ENCODE measurements around the gene ENDOD1.

The ENDOD1 gene

DNA sequence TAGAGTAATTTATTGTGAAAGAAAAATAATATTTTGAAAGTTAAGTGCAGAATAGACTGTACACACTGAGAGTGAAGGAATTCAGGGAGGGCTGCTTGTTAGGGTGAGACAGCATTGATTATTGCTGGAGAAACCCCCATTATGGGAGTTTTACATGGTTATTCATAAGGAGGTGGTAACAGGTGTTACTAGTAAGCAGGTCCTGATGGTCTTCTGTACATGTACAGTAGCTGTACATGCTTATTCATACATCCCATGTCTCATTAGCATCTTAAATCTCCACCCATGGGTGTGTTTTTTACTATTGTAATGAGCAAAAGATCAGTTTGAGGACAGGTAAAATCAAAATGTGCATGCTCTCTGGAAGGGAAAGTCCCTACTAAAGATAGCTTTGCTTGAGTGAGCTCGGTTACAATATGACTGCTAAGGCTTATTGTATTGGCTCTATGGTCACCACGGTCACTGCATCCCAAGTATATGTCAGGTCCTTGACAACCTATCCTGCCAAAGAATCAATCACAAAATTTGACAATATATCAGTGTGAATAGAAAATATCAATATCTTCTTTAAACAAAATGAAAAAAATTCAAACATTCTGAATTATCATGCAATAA, 34.3 kb upstream of the ENDOD1 start:
- WGBS (ENCODE audit: extremely low coverage, insufficient coverage, insufficient read length): no CpG with 5 or more reads among the region's 2 CpGs
- Histone ChIP-seq H4K8ac (ENCODE audit: low read depth, low read length) (no peak overlapping the region), H3K4me2 (ENCODE audit: low read length) (no peak overlapping the region), H3K9me3 (ENCODE audit: insufficient read depth, low read depth, low read length) (peaks cover 4% of the 10 kb centered on the region), H3K18ac (ENCODE audit: low read length) (no peak overlapping the region), H3K27me3 (ENCODE audit: insufficient read depth, low read length) (peaks cover 5% of the 10 kb centered on the region), H4K91ac (ENCODE audit: low read depth, low read length) (no peak overlapping the region), H3K4me1 (ENCODE audit: control insufficient read depth in 1 of 2, insufficient read depth in 2 of 2, low read length in 2 of 2) (no peaks in the 10 kb centered on the region), H3K4ac (ENCODE audit: low read depth, low read length) (no peak overlapping the region), H3K36me3 (ENCODE audit: control insufficient read depth in 1 of 2, insufficient read depth in 2 of 2, low read length in 2 of 2) (no peaks in the 10 kb centered on the region), H2BK5ac (ENCODE audit: low read depth, low read length, poor library complexity) (no peak overlapping the region), H3K9ac (ENCODE audit: low read length) (no peak overlapping the region), H3K23ac (ENCODE audit: low read length) (no peak overlapping the region), H3K4me3 (ENCODE audit: low read depth, low read length) (no peak overlapping the region), H3K14ac (ENCODE audit: low read length) (no peak overlapping the region), H3K79me1 (ENCODE audit: low read length) (no peaks in the 10 kb centered on the region), H3K27ac (ENCODE audit: low read depth, low read length) (no peak overlapping the region), H2BK120ac (ENCODE audit: insufficient read depth, low read length, poor library complexity) (no peak overlapping the region), H2AK5ac (ENCODE audit: low read length) (no peak overlapping the region), H3K79me2 (ENCODE audit: control insufficient read depth, insufficient read depth, low read length, poor library complexity) (no peaks in the 10 kb centered on the region), H4K12ac (ENCODE audit: low read depth, low read length) (no peak overlapping the region), H2AFZ (ENCODE audit: insufficient read depth, low read length, poor library complexity) (no peak overlapping the region), H2BK12ac (ENCODE audit: low read length) (no peak overlapping the region)
- no peak for DNase-seq

- no peaks in the 10 kb centered on the region for H3K36me3 ChIP-seq (ENCODE audit: control insufficient read depth in 1 of 2, insufficient read depth in 2 of 2, low read length in 2 of 2)
- no peak overlapping the region for H4K12ac ChIP-seq (ENCODE audit: low read depth, low read length)
- WGBS (ENCODE audit: extremely low coverage, insufficient coverage, insufficient read length): no CpG with 5 or more reads among the region's 8 CpGs
- no peak overlapping the region for H3K23ac ChIP-seq (ENCODE audit: low read length)
- no peak overlapping the region for H3K18ac ChIP-seq (ENCODE audit: low read length)
- H3K4me2 ChIP-seq (ENCODE audit: low read length): no peak overlapping the region
- H3K4me1 ChIP-seq (ENCODE audit: control insufficient read depth in 1 of 2, insufficient read depth in 2 of 2, low read length in 2 of 2): no peaks in the 10 kb centered on the region
- DNase-seq: no peak
- H4K91ac ChIP-seq (ENCODE audit: low read depth, low read length): no peak overlapping the region
- no peak overlapping the region for H2BK12ac ChIP-seq (ENCODE audit: low read length)
- no peak overlapping the region for H3K14ac ChIP-seq (ENCODE audit: low read length)
- H2AFZ ChIP-seq (ENCODE audit: insufficient read depth, low read length, poor library complexity): no peak overlapping the region
- H3K27me3 ChIP-seq (ENCODE audit: insufficient read depth, low read length): peaks cover 5% of the 10 kb centered on the region
- no peak overlapping the region for H3K27ac ChIP-seq (ENCODE audit: low read depth, low read length)
- no peaks in the 10 kb centered on the region for H3K79me1 ChIP-seq (ENCODE audit: low read length)
- H3K4me3 ChIP-seq (ENCODE audit: low read depth, low read length): no peak overlapping the region
- no peak overlapping the region for H2AK5ac ChIP-seq (ENCODE audit: low read length)
- no peaks in the 10 kb centered on the region for H3K79me2 ChIP-seq (ENCODE audit: control insufficient read depth, insufficient read depth, low read length, poor library complexity)
- peaks cover 3% of the 10 kb centered on the region for H3K9me3 ChIP-seq (ENCODE audit: insufficient read depth, low read depth, low read length)
- H4K8ac ChIP-seq (ENCODE audit: low read depth, low read length): no peak overlapping the region
- no peak overlapping the region for H3K9ac ChIP-seq (ENCODE audit: low read length)
- H2BK5ac ChIP-seq (ENCODE audit: low read depth, low read length, poor library complexity): no peak overlapping the region
- no peak overlapping the region for H3K4ac ChIP-seq (ENCODE audit: low read depth, low read length)
- no peak overlapping the region for H2BK120ac ChIP-seq (ENCODE audit: insufficient read depth, low read length, poor library complexity)
Measured at GRCh38 chr11:95057959-95058358, 31.7 kb upstream of the ENDOD1 start.

GRCh38 chr11:95058621-95059020, 31.0 kb upstream of the ENDOD1 start:
- Histone ChIP-seq H3K9me3 (ENCODE audit: insufficient read depth, low read depth, low read length) (peaks cover 2% of the 10 kb centered on the region), H3K23ac (ENCODE audit: low read length) (no peak overlapping the region), H3K27ac (ENCODE audit: low read depth, low read length) (no peak overlapping the region)

DNA sequence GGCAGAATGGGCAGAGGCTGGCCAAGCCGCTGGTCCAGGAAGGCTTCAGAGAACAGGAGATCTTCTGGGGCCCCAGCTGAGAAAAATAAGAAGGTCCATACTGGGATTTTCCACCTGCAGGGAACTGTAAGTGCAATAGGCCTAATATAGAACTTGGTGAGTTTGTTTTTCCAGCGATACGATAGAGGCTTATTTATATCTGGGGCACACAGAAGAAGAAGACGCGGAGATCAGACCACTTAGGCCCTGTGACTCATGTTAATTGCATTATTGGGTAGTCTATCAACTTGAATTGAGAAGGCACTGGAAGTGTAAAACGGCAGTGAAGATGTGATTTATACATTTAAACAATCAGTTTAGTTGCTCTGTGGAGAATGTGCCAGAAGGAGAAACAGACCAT, 30.6 kb upstream of the ENDOD1 start:
- Histone ChIP-seq H3K27ac (ENCODE audit: low read depth, low read length) (no peak overlapping the region), H3K18ac (ENCODE audit: low read length) (no peak overlapping the region), H4K8ac (ENCODE audit: low read depth, low read length) (no peak overlapping the region), H3K27me3 (ENCODE audit: insufficient read depth, low read length) (peaks cover under 1% of the 10 kb centered on the region), H3K79me2 (ENCODE audit: control insufficient read depth, insufficient read depth, low read length, poor library complexity) (no peaks in the 10 kb centered on the region), H2BK5ac (ENCODE audit: low read depth, low read length, poor library complexity) (no peak overlapping the region), H3K4ac (ENCODE audit: low read depth, low read length) (no peak overlapping the region), H3K4me2 (ENCODE audit: low read length) (no peak overlapping the region), H3K9me3 (ENCODE audit: insufficient read depth, low read depth, low read length) (no peaks in the 10 kb centered on the region), H3K4me1 (ENCODE audit: control insufficient read depth in 1 of 2, insufficient read depth in 2 of 2, low read length in 2 of 2) (no peaks in the 10 kb centered on the region), H2AK5ac (ENCODE audit: low read length) (no peak overlapping the region), H3K23ac (ENCODE audit: low read length) (no peak overlapping the region), H3K9ac (ENCODE audit: low read length) (no peak overlapping the region), H2BK120ac (ENCODE audit: insufficient read depth, low read length, poor library complexity) (no peak overlapping the region), H3K14ac (ENCODE audit: low read length) (no peak overlapping the region), H4K91ac (ENCODE audit: low read depth, low read length) (no peak overlapping the region), H3K4me3 (ENCODE audit: low read depth, low read length) (no peak overlapping the region), H3K79me1 (ENCODE audit: low read length) (no peaks in the 10 kb centered on the region), H2BK12ac (ENCODE audit: low read length) (no peak overlapping the region), H4K12ac (ENCODE audit: low read depth, low read length) (no peak overlapping the region), H2AFZ (ENCODE audit: insufficient read depth, low read length, poor library complexity) (no peak overlapping the region), H3K36me3 (ENCODE audit: control insufficient read depth in 1 of 2, insufficient read depth in 2 of 2, low read length in 2 of 2) (no peaks in the 10 kb centered on the region)
- DNase-seq: no peak
- WGBS (ENCODE audit: extremely low coverage, insufficient coverage, insufficient read length): no CpG with 5 or more reads among the region's 6 CpGs

More at GRCh38 chr11:95058621-95059020, 31.0 kb upstream of the ENDOD1 start:
- Histone ChIP-seq H3K4me3 (ENCODE audit: low read depth, low read length) (no peak overlapping the region), H3K27me3 (ENCODE audit: insufficient read depth, low read length) (peaks cover 5% of the 10 kb centered on the region), H3K18ac (ENCODE audit: low read length) (no peak overlapping the region), H3K4me2 (ENCODE audit: low read length) (no peak overlapping the region), H3K9ac (ENCODE audit: low read length) (no peak overlapping the region), H2BK5ac (ENCODE audit: low read depth, low read length, poor library complexity) (no peak overlapping the region), H3K4me1 (ENCODE audit: control insufficient read depth in 1 of 2, insufficient read depth in 2 of 2, low read length in 2 of 2) (no peaks in the 10 kb centered on the region), H3K36me3 (ENCODE audit: control insufficient read depth in 1 of 2, insufficient read depth in 2 of 2, low read length in 2 of 2) (no peaks in the 10 kb centered on the region), H2AK5ac (ENCODE audit: low read length) (no peak overlapping the region), H4K91ac (ENCODE audit: low read depth, low read length) (no peak overlapping the region), H2BK120ac (ENCODE audit: insufficient read depth, low read length, poor library complexity) (no peak overlapping the region), H2AFZ (ENCODE audit: insufficient read depth, low read length, poor library complexity) (no peak overlapping the region), H2BK12ac (ENCODE audit: low read length) (no peak overlapping the region), H3K79me1 (ENCODE audit: low read length) (no peaks in the 10 kb centered on the region), H3K14ac (ENCODE audit: low read length) (no peak overlapping the region), H4K12ac (ENCODE audit: low read depth, low read length) (no peak overlapping the region), H3K79me2 (ENCODE audit: control insufficient read depth, insufficient read depth, low read length, poor library complexity) (no peaks in the 10 kb centered on the region), H4K8ac (ENCODE audit: low read depth, low read length) (no peak overlapping the region), H3K4ac (ENCODE audit: low read depth, low read length) (no peak overlapping the region)
- no peak for DNase-seq
- no CpG with 5 or more reads among the region's 1 CpG for WGBS (ENCODE audit: extremely low coverage, insufficient coverage, insufficient read length)

Data from trophoblast cell (in vitro differentiated cells and primary cell).